PC-9 (cell line): ENCODE measurements around the gene ERVK3-1. TPM values are rescaled to one million over a fixed set of nuclear protein-coding genes. Genes with fewer than 3 reads are reported as not detected.

ENCODE experiments used
- BruUV-seq: library from RNA; stranded (reverse); fragments of 400-500 nt; replicated peaks from 2 replicates; lab custom pipeline; 2021; lab: Mats Ljungman, UMichigan
- CTCF ChIA-PET: fragments of 300-600 bp; sonication (Branson Sonifier 250); formaldehyde crosslinking; loops from one replicate; lab custom pipeline; 2022; ENCODE audit warnings: antibody characterized with exemption; lab: Charles Lee
- POLR2A ChIA-PET: fragments of 300-600 bp; sonication (Branson Sonifier 250); formaldehyde crosslinking; loops from one replicate; lab custom pipeline; 2022; ENCODE audit warnings: antibody characterized with exemption; ENCODE audit not compliant: unreplicated experiment; lab: Charles Lee
- DNase-seq, 2 experiments: peaks; one replicate each; pipeline versions ENCODE4 v3.0.0 to v3.0.0-alpha.2; 2015 to 2022; ENCODE audit warnings: mixed read lengths in 1 of 2
- H2AFZ ChIP-seq: fragments of 200-600 bp; sonication (generic); 2 replicates; pipeline ENCODE4 v1.8.1; 2017; ENCODE audit warnings: antibody characterized with exemption
- H3F3A ChIP-seq: fragments of 200-600 bp; sonication (generic); 2 replicates; pipeline ENCODE4 v1.8.1; 2017; ENCODE audit warnings: antibody characterized with exemption, mild to moderate bottlenecking, low read depth; ENCODE audit not compliant: insufficient read depth
- H3K27ac ChIP-seq: fragments of 200-600 bp; sonication (generic); 2 replicates; pipeline ENCODE4 v1.6.1; 2016; ENCODE audit warnings: mixed run types
- H3K27me3 ChIP-seq: fragments of 200-600 bp; sonication (generic); 2 replicates; pipeline ENCODE4 v1.6.1; 2016; ENCODE audit warnings: low read depth, mixed run types; ENCODE audit not compliant: insufficient read depth
- H3K36me3 ChIP-seq: fragments of 200-600 bp; sonication (generic); 2 replicates; pipeline ENCODE4 v1.6.1; 2016; ENCODE audit warnings: low read depth, mixed run types
- H3K4me1 ChIP-seq: fragments of 200-600 bp; sonication (generic); replicated peaks from 2 replicates; pipeline ENCODE4 v1.6.1; 2016; ENCODE audit warnings: mixed run types; ENCODE audit not compliant: insufficient read depth
- H3K4me2 ChIP-seq: fragments of 200-600 bp; sonication (generic); 2 replicates; pipeline ENCODE4 v1.6.1; 2017; ENCODE audit warnings: mixed run types
- H3K4me3 ChIP-seq: fragments of 200-600 bp; sonication (generic); 2 replicates; pipeline ENCODE4 v1.6.1; 2016; ENCODE audit warnings: mixed run types
- H3K79me2 ChIP-seq: fragments of 200-600 bp; sonication (generic); 2 replicates; pipeline ENCODE4 v1.6.1; 2017; ENCODE audit warnings: low read depth, mixed run types
- H3K9me2 ChIP-seq: fragments of 200-600 bp; sonication (generic); 2 replicates; pipeline ENCODE4 v1.8.1; 2017; ENCODE audit warnings: mild to moderate bottlenecking; ENCODE audit not compliant: insufficient read depth
- H3K9me3 ChIP-seq: fragments of 200-600 bp; sonication (generic); 2 replicates; pipeline ENCODE4 v1.8.1; 2016; ENCODE audit warnings: low read depth; ENCODE audit not compliant: insufficient read depth
- H4K20me1 ChIP-seq: fragments of 200-600 bp; sonication (generic); 2 replicates; pipeline ENCODE4 v1.8.1; 2017; ENCODE audit not compliant: insufficient read depth
- EZH2 ChIP-seq: fragments of 200-600 bp; sonication (generic); IDR thresholded peaks from 2 replicates; pipeline ENCODE4 v1.8.0; 2017; ENCODE audit warnings: antibody characterized with exemption, low read depth
- intact Hi-C: fragments of 100-400 bp; cut with micrococcal nuclease; formaldehyde crosslinking; loops from one replicate; pipeline ENCODE4 v1.10.0; 2022; ENCODE audit not compliant: unreplicated experiment
- total RNA-seq: library from RNA; stranded (reverse); gene quantifications from 2 replicates; pipeline ENCODE4 v1.2.3, GENCODE V29; 2021
- TF ChIP-seq, protein P1 (sequence below): fragments of 200-600 bp; sonication (generic); conservative IDR thresholded peaks from 2 replicates; pipeline ENCODE4 v1.6.1; 2017; ENCODE audit warnings: mixed run types, antibody characterized with exemption, mild to moderate bottlenecking, moderate library complexity

The ERVK3-1 gene
- total RNA-seq, 1 experiment from 2014 or later, result 21.3 TPM

DNA sequence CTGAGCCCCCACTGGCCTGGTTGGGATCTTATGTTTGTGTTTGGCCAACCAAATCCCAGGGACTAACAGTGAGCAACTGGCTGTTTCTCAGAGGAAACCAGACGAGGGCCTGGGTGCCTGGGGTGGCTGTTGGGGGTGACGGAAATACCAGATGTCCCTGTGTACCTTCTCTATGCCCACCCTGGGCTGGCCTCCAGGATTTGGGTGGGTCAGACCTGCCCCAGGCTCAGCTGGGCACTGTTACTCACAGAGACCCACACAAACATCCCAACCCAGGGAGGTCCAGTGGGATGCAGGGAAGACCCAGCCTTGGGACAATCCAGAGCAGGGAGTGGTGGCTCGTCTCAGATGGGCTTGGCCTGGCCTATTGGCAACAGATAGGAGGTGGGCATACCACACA lies 30.5 kb downstream of the ERVK3-1 start:
- TF ChIP-seq, protein P1, sequence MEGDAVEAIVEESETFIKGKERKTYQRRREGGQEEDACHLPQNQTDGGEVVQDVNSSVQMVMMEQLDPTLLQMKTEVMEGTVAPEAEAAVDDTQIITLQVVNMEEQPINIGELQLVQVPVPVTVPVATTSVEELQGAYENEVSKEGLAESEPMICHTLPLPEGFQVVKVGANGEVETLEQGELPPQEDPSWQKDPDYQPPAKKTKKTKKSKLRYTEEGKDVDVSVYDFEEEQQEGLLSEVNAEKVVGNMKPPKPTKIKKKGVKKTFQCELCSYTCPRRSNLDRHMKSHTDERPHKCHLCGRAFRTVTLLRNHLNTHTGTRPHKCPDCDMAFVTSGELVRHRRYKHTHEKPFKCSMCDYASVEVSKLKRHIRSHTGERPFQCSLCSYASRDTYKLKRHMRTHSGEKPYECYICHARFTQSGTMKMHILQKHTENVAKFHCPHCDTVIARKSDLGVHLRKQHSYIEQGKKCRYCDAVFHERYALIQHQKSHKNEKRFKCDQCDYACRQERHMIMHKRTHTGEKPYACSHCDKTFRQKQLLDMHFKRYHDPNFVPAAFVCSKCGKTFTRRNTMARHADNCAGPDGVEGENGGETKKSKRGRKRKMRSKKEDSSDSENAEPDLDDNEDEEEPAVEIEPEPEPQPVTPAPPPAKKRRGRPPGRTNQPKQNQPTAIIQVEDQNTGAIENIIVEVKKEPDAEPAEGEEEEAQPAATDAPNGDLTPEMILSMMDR, result no peak
- TF ChIP-seq EZH2, result no peak
- ChIA-PET POLR2A (no interaction called here), CTCF (no interaction called here)
- Histone ChIP-seq H3K4me3 (no peak overlapping the region), H3K27ac (no peak overlapping the region), H3K36me3 (no peaks in the 10 kb centered on the region), H3K4me1 (no peaks in the 10 kb centered on the region; the same call in 1 of the 2 replicates), H4K20me1 (no peaks in the 10 kb centered on the region), H2AFZ (no peak overlapping the region), H3K9me3 (no peaks in the 10 kb centered on the region), H3K27me3 (no peaks in the 10 kb centered on the region), H3K79me2 (no peaks in the 10 kb centered on the region), H3K9me2 (no peaks in the 10 kb centered on the region), H3K4me2 (no peak overlapping the region), H3F3A (no peaks in the 10 kb centered on the region)
- no TSS peak for BruUV-seq
- intact Hi-C loops, result no loop called here
- DNase-seq, result no peak

DNA sequence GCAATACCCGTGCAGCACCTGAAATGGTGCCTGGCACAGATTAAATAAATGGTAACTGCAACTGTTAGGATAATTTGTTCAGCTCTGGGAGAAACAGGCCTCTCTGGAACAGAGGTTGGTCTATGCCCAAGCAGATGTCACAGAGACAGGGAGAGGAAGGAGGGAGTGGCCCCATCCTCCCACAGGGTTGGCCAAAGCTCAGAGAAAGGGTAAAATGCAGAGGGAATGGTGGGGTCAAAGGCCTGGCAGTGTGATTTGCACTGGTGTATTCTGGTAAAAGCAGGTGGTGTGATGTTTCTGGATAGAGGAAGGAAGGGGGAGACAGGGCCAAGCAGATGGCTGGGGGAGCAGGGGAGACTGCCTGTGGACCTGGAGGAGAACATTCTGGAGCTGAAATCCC lies 31.0 kb downstream of the ERVK3-1 start:
- no TSS peak for BruUV-seq
- ChIA-PET POLR2A (no interaction called here), CTCF (no interaction called here)
- Histone ChIP-seq H3K4me3 (no peak overlapping the region), H3K9me2 (no peaks in the 10 kb centered on the region), H3F3A (no peaks in the 10 kb centered on the region), H3K27me3 (no peaks in the 10 kb centered on the region), H2AFZ (no peak overlapping the region), H4K20me1 (no peaks in the 10 kb centered on the region), H3K4me1 (no peaks in the 10 kb centered on the region), H3K27ac (no peak overlapping the region), H3K4me2 (no peak overlapping the region), H3K79me2 (no peaks in the 10 kb centered on the region), H3K9me3 (no peaks in the 10 kb centered on the region), H3K36me3 (no peaks in the 10 kb centered on the region)
- TF ChIP-seq, protein P1, result no peak
- no peak for TF ChIP-seq EZH2
- DNase-seq, result no peak
- intact Hi-C loops, result no loop called here

DNA sequence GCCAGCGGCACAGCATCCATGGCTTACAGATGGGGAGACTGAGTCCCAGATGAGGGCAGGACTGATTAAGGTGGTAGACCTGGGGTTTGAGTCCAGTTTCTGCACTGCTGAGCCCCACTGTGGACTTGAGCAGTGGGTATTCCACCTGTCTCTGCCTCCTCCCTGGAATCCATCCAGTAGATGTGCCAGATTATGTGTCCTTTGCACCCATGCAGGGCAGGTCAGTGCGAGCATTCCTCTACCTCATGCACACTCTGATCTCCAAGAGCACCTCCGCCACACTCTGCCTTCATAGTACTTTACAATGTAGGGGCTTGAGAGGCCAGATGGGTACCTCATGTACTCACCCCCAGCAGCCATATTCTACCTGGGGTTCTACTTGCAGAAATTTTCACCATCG lies 31.6 kb downstream of the ERVK3-1 start:
- Histone ChIP-seq H3K4me1 (no peaks in the 10 kb centered on the region), H3K4me3 (no peak overlapping the region), H4K20me1 (no peaks in the 10 kb centered on the region), H3K27me3 (no peaks in the 10 kb centered on the region), H3F3A (no peaks in the 10 kb centered on the region), H3K4me2 (no peak overlapping the region), H3K36me3 (no peaks in the 10 kb centered on the region), H3K9me2 (no peaks in the 10 kb centered on the region), H2AFZ (no peak overlapping the region), H3K9me3 (no peaks in the 10 kb centered on the region), H3K27ac (no peak overlapping the region), H3K79me2 (no peaks in the 10 kb centered on the region)
- intact Hi-C loops, result no loop called here
- POLR2A ChIA-PET, result no interaction called here
- CTCF ChIA-PET, result no interaction called here
- TF ChIP-seq, protein P1, result no peak
- no peak for TF ChIP-seq EZH2
- no peak for DNase-seq
- no TSS peak for BruUV-seq
